ENCODE measurements around the gene PDE9A.

Gene PDE9A

GRCh38 chr21:42674351-42674940, 21.0 kb downstream of the PDE9A start:
- peak; percentile 23 for DNase-seq

DNA sequence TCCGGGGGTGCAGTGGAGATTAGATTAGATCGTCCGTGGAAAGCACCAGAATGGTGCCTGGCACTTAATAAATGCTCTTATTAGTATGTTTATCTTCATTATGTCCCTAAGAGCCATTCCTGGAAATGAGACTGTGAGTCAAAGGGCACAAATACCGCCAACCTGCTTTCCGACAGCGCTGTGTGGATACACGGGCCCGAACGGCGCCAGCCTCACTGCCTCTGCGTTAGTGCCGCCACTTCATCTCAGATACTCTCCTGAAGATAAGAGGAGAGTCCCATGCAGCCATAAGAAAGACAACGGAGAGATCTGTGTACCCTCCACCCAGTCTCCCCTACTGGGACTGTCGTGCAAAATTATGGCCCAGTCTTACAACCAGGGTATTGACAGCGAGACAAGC, 22.0 kb downstream of the PDE9A start:
- DNase-seq: no peak

- no peak for DNase-seq
These were observed 23.4 kb downstream of the PDE9A start for GRCh38 chr21:42676808-42677207.

GRCh38 chr21:42677339-42678321, 24.2 kb downstream of the PDE9A start:
- no peak for DNase-seq

GRCh38 chr21:42678618-42679295, 25.3 kb downstream of the PDE9A start:
- DNase-seq: no peak

DNA sequence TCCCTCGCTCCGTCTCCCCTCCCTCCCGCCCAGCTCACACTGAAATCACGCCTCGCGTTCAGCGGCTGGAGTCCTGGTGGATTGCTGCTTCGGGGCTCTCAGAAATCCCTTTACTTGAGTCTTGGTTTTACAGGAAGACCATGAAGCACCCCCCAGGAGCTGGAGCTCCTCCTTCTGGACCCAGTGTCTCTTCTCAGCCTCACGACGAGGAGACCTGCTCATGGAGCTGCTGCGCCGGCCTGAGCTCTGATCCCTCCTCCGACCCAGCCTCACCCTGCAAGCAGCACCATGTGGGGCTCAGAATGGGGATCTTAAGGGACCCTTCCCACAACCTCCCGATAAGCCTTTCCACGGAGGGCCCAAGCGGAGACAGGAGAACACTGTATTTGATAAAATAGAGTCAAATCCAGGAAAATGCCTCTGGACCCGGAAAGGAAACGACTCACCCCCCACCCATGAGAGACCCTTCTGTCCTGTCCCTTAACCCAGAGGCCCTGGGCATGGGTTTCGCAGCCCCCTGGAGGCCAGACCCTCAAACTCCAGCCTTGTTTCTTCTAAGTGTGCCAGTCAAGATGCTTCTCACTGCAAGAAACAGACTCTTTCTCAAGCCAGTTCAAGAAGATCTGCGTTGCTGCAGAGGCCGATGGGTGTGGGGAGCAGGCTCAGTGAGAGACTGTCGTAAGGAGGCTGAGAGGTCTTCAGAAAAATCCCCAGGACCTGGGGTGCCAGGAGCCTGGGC, 26.1 kb downstream of the PDE9A start:
- no peak for DNase-seq

DNA sequence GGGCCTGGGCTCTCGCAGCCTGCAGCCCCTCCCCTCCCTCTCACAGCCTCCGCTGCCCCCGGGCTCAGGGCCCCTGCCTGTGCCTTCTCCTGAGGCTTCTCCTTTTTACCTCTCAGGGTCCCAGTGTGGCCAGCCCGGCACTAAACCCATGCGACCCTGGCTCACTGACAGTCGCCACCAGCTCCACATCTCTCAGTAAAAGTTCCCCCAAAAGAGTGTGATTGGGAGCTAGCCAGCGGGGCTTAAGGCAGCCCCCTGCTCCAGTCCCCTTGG, 26.6 kb downstream of the PDE9A start:
- no peak for DNase-seq

GRCh38 chr21:42680429-42680828, 27.0 kb downstream of the PDE9A start:
- no peak for DNase-seq

DNA sequence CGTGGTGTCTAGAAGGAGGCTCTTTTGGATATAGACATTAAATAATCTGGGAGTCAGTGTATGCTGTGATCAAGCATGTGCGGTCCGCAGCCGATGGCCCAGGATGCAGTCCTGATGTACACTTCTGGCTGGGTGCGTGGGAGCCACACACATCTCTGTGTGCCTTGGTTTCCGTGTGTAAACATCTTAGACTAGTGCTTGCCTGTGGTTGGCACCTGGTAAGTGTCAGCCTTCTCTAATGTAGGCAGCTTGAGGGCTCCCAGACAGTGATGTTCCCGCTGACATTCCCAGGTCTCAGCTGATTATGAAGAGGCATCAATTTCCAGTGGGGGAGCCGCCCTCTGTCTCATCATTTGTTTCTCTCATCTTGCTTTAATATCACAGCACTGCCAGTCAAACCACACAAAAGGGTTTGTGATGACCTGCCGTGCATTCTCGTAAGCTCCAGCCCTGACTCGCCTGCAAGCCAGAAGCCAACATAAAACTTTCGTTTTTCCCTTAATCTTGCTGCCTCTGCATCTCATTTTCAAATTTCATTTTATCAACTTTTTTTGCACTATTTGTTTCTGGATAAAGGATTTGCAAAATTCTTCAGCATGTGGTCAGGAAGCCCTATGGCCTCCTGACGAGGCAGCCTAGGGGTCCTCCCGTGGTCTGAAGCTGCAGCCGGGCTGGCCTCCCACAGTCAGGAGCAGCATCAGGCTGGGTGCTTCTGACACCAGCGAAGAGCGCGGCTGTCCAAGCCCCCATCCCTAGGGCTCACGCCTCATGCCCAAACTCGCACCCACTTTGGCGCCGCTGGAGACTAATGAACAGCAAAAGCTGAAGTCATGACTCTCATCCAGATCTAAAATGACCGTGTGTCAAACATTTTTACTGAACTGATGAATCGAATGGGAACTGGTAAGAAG, 28.1 kb downstream of the PDE9A start:
- DNase-seq: no peak

DNA sequence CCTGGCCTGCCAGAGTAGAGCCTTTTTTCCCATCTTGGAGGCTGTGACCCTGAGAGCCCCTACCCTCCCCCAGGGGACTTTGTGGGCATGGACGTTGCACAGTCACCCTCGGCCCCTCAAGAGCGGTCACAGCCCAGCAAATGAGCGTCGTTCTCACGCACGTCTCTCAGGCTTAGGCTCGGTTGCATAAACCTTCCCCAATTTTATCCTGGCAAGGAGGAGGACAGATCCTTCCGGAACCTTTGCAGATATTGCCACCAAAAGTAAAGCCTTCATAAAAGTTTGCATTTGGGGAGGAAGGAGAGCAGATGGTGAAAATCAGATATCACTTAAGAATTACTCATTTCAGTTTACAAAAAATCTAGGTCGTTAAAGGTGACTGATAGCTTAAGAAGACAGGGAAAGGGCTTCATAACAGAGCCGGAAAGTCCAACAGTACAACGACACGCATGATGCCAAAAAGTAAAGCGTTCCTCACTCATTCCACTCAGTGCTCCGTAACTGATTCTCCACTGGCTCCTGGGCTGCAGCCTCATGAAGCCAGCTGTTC, 29.3 kb downstream of the PDE9A start:
- no peak for DNase-seq

DNA sequence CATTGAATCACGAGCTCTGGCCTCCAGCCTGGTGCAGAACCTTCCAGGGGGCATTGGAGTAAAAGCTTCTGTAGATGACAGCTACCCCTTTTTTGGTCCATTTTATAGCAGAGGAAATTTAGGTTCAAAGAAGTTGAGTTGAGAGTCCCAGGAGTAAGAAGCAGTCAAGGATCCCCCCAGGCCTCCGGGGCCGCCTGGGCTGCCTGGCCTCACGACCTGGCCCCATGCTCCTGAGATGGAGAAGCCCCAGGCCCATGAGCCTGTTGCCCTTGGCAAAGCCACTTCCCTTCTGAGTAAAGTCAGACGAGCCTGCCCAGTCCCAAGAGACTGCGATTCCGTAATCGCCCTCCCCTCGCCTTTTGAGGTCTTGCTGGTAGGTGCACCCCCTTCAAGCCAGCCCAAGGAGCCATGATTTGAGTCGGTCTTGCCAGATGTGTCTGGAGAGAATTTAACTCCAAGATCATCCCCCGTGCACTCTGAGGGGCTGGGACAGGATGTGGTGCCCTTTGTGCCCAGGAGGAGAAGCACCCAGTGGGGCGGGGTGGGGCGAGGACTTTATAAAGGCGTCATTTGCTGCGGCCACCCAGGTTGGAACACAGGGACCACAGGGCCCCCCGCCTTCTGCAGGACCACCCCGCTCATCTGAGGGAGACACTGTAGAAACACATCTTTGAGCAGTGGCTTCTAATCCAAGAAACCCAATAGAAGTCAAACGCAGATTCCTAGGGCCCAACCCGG, 30.1 kb downstream of the PDE9A start:
- DNase-seq: no peak

GRCh38 chr21:42684109-42684916, 30.9 kb downstream of the PDE9A start:
- no peak for DNase-seq

DNA sequence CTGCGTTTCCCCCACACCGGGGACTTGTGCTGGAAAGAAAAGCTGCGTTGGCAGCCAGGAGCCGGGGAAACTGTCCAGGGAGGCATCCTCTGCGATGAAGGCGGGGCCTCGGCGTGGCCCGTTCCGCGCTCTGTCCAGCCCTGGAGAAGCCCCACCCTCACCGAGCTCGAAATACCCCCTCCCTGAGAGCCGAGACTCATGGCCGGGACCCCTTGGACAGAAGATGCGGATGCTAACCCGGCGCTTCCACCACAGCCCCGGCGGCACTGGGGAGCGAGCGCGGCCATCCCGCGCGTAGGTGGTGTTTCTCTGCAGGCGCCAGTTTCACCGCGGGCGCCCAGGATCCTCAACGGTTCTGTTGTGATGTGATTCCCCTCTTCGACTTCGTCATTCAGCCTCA, 31.6 kb downstream of the PDE9A start:
- no peak for DNase-seq

GRCh38 chr21:42685954-42686500, 32.6 kb downstream of the PDE9A start:
- DNase-seq: no peak

DNA sequence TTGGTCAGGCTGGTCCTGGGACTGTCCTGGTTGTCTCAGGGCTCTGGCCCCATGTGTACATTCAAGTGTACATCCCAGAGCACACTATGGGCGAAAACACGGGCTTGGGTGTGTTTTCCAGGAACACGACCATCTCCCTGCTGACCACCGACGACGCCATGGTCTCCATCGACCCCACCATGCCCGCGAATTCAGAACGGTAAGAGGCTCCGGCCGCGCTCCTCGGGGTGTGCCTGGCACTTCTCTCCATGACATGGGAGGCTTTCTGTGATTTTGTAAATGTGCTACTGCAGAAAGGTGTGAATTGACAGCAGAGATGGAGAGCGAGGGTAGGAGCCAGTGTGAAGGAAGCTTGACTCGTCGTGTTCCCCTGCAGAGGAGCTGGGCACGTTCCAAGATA, 34.4 kb downstream of the PDE9A start:
- no peak for DNase-seq

DNA sequence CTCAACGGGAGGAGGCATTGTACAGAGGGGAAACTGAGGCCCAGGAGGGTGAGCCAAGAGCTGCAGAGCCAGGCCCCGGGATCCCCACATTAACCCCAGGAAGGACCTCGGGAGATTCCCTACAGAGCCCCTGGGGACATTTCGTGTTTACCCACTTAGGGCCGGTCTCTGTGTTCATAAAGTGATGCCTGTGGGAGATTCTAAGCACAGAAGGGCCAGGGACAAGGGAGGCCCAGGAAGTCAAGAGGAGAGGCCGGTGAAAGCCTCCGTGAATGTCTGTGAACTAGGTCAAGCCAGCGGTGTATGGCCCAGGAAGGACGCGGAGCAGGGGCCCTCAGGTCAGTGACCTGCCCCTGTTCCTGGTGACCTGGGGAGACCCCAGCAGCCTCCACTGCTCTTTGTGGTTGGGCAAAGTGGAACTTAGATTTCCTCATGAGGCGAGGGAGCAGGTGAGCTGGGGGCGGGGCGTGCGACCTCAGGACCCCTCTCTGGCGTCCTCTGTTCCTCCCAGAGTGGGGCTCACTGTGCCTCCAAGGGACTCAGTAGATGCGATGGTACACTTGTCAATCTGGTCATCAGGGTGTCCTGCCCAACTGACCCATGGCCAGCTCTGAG, 34.9 kb downstream of the PDE9A start:
- no peak for DNase-seq

GRCh38 chr21:42688841-42689371, 35.5 kb downstream of the PDE9A start:
- no peak for DNase-seq

- DNase-seq: no peak
These were observed 37.2 kb downstream of the PDE9A start for GRCh38 chr21:42690586-42690985.

DNA sequence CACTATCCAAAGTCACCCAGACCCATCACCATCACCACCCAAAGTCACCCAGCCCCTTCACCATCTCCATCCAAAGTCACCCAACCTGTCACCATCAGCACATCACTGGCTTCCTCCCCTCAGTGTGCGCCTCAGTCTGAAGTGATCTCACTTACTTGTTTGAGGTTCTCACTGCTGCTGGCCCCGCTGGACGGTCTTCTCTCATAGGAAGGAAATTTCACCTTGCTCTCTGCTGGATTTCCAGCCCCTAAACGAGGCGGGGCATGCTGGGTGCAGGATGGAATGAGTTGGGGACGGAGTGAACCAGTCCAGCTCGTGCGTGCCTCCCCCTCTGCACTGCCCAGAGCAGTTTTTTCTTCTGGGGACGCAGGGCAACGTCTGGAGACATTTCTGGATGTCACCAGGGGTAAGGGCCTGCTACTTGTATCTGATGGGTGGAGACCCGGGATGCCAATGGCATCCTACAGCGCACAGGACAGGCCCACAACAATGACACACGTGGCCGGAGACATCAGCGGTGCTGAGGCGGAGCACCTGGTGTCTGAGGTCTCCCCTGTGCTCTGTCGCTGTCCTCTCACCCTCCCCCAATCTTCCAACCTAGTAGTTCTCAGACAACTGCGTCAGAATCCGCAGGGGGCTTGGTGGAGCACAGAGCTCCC, 38.6 kb downstream of the PDE9A start:
- DNase-seq: no peak
